Stimulated activated CD8-positive, alpha-beta memory T cell treated with anti-CD3 and anti-CD28 coated beads, Interleukin-15, amount 100 ng/mL, for 48 hours (primary cell): Measurements from ENCODE around the gene ALG14.
"Not testable (repeated sequence)": the region's sequence is repeated elsewhere in the genome, so short reads cannot be mapped to it uniquely, and the experiment has no call there.

Experiments
- DNase-seq, 2 donors: peaks; one replicate each; pipeline ENCODE4 v3.0.0-alpha.2; 2020; ENCODE audit warnings: low read depth in 2 of 2

The ALG14 gene

DNA sequence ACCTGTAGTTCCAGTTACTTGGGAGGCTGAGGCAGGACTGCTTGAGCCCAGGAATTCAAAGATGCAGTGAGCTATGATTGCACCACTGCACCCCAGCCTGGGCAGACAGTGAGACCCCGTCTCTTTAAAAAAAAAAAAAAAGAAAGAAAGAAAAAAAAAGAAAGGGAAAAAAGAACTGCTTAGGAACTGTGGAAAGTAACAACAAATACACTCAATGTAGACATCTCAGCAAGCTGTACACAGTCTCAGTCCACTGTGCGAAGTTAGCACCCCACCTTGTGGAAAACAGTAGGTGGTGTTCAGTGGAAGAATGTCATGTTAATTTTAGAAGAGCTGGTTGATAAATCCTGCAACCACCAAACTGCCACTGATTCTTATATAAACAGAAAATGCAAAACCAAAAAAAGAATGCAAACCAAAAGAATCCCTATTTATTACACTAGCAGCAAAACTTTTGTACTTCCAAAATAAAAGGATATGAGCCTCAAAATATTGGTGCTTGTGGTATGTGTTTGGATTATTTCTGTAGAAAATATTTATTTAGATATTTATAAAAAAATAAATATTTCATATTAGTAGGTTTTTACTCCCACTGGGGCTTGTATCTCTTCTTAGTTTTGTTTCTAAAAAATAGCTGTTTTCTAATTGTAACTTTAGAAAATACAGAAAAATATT lies 31.1 kb downstream of the ALG14 start:
- DNase-seq = no peak

DNA sequence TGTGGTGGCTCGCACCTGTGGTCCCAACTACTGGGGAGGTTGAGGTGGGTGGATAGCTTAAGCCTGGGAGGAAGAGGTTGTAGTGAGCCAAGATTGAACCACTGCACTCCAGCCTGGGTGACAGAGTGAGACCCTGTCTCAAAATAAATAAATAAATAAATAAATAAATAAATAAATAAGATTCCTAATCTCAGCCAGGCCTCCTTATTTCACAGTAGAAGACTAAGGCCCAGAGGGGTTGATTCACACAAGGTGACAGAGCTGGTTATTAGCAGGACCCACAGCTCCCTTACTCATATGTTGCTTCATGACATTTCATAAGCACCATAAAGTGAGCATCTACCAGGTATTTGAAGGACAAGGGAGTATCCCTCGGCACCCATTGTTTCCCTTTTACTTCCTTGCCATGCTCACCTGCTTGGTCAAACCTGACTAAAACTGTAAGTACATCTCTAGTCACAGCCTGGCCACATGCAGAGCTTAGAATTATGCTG lies 32.7 kb downstream of the ALG14 start:
- DNase-seq = no peak

DNA sequence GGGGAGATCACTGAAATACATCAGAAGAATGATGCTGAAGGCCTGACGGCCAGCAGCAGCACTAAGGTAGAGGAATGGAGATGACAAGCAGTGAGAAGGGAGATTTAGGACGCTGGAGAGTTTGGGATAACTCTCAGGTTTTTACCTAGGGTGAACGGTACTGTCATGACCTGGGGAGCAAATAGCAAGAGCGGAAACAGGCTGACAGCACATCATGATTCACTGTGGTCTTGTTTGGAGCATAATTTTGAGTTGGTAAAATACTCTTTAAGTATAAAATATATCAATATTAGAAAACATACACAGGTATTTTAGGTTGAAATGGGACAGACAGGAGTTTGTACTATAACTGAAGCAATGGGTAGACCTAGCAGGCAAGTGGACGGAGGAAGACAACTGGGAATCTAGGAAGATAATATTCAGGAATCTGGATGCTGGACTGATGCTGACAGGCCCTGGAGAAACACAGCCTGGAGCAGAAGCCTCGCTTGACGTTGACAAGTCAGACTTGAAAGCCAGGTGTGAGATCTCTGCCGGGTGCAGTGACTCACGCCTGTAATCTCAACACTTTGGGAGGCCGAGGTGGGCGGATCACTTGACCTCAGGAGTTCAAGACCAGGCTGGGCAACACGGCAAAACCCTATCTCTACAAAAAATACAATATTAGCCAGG lies 33.3 kb downstream of the ALG14 start:
- DNase-seq = no peak

DNA sequence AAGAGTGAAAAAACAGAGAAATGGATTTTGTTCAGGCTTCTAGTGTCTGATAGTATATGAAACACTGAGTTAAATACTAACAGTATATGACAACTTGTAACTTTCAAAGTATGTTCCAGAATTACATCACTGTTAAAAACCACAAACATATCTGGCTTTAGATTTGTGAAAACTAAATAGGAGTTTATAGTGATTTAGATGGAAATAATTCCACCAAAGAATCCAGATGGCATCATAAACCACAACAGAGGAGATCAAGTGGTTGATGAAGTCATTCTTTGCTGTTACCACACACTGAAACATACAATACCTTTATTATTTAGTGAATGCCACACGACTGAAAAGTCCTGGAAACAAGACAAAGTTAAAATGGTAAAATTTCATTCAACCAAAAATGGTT lies 37.2 kb downstream of the ALG14 start:
- DNase-seq = no peak

DNA sequence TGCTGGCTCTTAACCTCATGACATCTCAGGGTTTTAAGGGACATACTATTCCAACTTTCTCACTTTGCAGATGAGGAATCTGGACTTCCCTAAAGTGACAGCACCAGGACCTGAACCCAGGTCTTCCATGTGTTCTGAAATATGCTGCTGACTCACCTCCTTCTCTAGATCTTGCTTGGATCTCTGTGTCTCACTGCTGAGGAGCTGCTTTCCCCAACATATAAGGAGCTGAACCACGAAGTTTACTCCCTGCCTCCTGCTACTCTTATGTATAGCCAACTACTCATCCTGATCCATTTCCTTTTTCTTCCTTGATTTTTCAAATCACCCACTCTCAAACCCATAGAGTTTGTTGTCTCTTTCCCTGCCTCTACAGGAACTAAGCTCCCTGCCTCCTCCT lies 38.2 kb downstream of the ALG14 start:
- no peak for DNase-seq

DNA sequence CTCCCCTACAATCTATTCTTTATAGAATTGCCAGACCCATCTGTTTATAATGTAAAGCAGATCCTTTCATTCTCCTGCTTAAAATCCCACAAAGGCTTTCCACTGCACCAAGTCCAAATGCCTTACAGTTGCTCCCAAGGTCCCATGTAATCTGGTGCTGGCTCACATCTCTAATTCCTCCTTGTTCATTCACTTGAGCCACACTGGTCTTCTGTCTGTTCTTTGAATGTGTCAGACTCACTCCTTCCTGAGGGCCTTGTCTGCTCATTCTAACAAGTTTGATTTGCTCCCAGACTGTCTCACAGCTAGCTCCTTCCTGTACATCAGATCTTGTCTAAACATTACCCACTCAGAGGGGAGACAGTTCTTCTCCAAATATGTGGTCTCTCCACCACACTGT lies 38.9 kb downstream of the ALG14 start:
- DNase-seq = no peak

DNA sequence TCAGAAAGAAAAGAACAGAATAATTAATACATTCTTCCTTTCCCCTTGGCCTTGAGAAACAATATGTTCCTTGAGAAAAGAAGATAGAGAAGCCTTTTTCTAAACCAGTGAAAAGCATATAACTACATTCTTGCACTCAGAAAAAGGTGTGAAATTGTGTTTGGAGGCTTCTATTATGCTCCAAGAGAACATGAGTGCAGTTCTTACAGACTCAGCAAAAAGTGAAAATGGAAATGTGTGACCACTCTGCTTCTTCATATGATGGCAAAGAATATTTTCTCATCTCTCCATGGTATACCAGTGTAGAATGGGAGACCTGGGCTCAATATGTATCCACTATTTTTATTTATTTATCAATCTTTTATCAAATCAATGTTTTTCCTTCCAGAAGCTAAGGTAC lies 43.2 kb downstream of the ALG14 start:
- DNase-seq = no peak

DNA sequence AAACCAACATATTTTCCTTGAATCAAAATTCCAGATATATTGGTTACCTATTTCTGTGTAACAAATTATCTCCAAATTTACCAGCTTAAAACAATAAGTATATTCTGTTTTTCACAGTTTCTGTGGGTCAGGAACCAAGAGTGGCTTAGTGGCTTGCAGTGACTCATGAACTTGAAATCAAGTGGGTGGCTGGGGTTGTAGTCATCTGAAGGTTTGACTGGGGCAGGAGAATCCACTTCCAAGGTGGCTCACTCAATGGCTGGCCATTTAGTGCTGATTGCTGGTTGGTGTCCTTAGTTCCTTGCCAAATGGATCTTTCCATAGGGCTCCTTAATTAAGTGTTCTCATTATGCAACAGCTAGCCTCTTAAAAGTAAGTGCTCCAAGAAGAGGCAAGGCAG lies 43.8 kb downstream of the ALG14 start:
- no peak for DNase-seq

DNA sequence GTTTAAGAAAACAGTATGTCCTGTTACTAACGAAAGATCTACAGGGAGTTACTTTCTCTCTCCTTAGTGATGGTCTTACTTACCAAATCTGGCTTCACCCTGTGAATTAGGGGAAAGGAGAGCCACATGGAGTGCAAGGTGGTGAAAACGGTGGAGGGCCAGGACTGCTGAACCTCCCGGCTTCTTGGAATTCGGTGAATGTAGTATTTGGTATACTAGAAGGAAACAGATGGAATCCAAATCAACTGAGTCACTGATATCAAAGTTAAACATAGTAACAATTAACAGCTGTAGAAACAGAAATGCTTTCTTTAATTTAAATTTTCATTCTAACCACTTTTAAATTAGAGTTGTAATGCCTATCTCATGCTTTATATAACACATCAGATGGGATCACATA lies 45.7 kb downstream of the ALG14 start:
- DNase-seq = no peak

DNA sequence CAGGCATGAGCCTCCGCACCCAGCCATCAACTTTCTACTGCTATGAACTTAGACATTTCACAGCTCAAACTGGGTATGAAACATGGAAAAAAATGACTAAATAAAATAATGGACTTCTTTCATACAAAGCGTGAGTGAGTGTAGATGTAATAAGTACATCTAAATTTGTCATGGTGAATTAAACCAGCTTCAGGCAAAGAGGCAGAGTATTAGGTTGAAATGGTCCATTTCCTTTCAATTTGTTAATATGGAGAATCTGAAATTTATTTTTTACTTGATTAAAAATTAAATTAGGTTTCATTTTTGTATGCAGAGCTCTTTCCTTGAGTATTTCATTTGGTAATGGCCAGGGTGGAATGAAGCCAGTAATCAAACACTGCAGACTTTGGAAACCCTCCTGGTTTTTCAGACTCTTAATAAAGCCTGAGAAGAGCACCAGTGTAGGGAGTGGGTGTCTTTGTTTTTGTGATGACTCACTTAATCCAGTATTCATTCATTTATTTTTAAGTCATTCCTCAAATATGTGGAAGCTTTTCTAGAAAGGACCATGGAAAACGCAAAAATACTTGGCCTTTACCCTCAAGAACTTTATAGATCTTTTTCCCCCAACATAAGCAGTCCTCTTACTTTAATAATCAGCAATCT lies 49.2 kb downstream of the ALG14 start:
- no peak for DNase-seq

DNA sequence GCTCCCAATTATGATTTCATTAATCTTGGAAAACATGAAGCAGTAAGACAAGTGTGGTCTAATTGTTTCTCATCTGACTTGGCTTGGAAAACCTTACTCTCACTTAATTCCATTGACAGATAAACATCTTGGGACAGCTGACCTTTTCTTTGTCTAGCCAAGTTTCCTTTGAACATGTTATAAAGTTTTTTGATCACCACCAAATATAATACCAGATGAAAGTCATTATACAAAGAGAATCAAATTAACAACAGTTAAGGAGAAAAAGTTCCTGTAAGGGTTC lies 50.2 kb downstream of the ALG14 start:
- no peak for DNase-seq

DNA sequence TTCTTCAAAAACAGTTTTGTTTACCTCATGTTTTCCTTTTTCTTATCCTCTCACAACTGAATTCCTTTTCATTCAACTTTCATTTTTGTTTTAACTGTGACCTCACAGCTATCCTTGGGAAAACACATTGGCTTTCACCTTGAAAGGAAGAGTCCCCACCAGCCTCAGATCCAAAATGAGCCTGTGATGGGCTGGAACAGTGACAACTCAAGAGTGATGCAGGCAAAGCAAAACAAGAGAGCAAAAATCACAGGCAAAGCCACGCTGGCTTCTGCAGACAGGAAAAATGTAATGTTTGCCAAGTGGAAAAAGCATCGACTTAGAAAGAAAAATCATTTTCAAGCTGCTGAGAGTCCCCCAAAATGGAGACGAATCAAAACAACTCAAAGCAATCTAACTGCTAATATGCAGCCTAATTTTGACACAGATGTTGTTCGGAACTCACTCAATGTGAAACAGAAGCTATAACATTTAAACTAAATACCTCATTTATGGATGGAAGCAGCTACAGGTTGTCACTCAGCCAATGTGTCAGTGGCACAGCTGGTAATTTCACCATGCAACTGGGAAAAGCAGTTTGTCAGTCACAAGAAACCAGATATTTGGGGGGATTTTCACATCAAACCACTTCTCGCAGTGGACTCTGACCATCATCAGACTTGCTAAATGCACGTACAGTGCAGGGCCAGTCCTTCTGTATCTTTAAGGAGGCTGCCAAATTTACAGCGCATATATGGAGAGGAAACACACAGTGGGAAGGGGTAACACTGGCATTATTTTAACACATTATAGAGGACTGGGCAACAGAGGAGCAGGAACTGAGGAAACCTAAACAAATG lies 50.7 kb downstream of the ALG14 start:
- DNase-seq = no peak

DNA sequence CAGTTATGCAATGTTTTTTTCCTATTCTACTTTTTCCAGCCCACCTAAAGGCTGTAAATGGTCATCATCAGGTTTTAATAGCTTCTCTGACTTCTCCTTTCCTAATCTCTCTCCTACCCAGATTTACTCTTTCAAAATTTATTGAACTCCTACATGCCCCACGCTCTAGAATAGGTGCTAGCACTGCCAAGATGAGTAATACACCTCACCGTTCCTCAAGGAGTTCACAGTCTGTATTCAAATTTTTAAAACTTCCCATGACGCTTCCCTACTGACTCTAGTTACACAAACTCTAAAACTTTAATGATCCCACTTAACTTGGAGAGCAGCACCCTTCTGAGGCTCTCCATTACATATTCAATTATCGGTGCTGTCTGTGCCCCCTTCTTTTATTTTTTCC lies 51.6 kb downstream of the ALG14 start:
- no peak for DNase-seq

DNA sequence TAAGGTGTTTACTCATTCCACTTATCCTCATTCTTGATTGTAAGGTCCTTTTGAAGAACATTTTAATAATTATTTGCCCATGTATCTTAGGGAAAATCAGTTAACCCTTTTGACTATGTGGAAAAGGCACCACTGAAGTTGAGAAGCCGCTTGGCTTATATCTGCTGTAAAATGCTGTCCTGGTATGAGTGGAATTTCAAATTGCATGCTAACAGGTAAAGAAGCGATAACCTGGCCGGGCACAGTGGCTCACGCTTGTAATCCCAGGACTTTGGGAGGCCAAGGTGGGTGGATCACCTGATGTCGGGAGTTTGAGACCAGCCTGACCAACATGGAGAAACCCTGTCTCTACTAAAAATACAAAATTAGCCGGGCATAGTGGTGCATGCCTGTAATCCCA lies 53.3 kb downstream of the ALG14 start:
- not testable (repeated sequence) for DNase-seq

DNA sequence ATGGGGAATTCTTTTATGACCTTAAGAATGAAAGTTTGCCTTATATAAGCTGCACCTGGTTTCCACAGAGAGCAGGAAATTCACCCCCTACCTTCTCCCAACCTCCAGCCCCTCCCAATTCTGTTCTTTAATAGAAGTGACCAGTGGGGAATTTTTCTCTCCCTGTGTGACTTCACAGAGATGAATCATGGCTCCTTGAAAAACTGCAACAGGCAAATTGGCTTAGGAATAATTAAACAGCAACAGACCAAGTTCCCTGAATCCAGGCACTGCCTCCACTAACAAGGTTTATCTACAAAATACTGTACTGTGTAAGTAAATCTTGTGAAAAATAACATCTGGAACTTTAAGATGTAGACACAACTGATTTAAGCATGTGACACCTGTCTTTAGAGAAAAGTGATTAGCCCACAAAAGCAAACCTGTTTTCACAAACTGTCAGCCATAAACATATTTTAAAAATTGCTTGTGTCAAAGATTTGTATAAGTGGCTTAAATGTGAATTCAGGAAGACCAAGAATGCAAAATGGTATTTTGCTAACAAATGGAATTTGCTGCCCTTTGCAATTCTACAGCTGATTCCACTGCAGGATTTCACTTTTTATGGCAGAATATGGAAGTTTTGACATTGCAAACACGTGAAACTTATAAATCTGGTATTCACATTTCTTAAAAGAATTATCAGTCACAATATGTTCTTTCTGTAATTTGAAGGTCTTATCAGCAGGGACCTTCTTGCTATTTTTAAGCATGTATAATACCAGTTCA lies 54.0 kb downstream of the ALG14 start:
- DNase-seq = no peak

DNA sequence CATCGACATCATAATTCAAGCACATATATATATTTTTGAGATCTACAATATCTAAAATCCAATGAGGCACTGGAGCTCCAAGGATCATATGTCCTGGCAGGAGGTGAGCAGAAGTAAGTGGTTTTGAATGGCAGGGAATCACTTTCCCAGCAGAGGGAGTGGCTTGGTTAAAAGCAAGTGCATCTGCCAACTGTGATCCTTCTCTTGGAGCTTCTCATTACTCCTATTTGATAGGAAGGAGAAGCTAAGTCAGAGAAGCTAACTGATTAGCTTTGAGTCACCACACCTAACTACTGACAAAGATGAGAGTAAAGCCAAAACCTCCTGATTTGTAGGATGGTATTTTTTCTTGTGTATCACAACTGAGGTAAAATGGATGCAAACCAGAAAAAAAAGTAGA lies 55.0 kb downstream of the ALG14 start:
- DNase-seq = no peak

DNA sequence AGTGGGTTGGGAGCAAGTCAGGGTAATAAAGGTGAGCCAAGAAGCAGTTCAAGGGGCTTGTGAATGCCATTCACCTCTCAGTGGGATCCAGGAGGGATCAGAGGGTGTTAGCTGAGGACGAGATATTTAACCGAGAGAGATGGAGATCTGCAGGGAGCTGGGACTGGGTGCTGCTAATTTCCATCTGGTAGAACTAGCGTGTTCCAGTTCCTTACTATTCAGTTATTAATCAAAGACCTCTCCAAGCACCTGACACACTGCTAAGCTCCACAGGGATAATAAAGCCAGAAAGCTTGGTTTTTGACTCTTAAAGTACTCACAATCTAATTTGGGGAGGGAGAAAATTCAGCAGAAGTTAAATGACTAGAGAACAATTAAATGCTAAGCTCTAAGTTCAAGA lies 57.7 kb downstream of the ALG14 start:
- DNase-seq = no peak

DNA sequence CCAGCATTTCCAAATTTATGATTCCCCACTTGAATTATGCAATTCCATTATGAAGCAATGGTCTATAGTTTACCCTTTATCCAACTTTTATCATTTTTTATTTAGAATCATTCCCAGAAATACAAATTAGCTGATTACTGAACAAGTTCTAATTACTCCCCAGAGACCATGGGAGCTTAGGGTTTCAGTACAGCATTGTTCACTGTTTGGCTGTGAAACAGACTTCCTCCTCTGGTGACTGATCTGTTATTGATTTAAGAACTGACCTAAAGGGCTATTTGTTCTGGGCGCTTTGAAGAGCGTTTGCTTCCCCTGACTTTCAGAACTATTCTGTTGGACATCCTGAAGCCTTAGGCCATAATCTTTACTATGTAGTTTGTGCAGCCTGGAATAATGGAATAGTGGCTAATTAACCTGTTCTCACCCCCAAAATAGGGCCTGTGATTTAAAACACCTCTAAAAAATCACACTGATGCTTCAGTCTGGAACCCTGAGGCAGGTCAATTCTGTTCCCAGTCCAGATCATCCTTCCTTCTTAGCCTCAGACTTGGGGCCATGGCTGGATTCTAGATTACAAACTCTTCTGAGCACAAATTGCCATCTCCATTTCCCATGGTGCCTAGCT lies 58.7 kb downstream of the ALG14 start:
- no peak for DNase-seq

DNA sequence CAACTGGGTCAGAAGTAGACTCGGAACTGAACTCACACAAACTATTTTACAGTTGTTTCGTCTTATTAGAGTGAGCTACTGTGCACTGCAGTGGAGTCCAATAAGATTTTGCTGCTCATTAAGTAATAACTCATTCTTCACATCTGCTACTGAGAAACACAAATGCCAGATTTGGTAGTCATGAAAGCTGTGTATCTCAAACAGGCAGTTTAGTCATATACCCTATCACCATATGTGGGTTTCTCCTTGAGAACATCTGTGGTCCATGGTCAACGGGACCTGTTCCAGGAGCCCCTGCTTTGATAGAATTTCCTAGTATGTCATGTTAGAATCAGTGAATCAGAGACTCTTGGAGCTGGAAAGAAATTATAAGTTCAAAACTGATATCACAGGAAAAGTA lies 60.4 kb downstream of the ALG14 start:
- DNase-seq = no peak

DNA sequence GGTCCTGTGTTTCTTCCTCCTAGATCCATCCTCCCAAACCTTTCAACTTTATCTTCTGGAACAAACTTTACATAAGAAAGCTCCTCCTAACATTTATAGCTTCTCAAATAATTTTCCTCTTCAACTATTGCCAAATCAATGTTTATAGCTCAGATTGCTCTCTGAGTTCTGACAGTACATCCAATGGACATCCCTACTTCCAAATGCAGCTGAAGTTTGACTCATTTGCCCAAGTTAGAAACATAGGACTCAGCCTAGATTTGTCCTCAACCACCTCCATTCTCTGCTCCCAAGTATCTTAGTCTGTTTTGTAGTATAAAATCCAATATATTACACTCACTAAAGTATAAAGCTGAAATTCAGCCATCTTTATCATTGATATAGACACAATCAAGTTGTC lies 62.6 kb downstream of the ALG14 start:
- DNase-seq = no peak

DNA sequence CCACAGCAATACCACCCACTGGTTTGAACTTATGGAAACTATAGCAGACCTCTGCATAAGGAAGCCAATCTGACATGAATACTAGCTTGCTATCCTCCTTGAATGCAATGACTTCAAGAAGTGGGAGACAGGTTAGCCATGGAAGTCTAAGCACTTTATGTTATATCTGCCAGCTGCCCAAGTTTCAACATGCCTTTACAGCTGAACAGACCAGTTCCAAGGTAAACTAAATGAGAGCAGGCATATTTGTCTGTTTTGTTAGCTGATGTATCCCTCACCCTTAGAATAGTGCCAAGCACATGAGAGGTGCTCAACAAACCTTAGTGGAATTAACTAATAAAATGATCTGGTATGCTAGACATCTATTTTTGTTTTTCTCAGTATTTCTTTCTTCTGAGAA lies 65.1 kb downstream of the ALG14 start:
- DNase-seq = no peak
